A549 (cell line): ENCODE data around the gene PTPRD. TPM values are rescaled to one million over a fixed set of nuclear protein-coding genes. Genes with fewer than 3 reads are reported as not detected.

Experiments
- ATAC-seq, 2 experiments: fragments of 200-7000 bp in 1 of 2; fragments of >200 bp in 1 of 2; cut with Nextera tagmentation in 1 of 2; cut with Tn5 transposase in 1 of 2; 3 replicates each; pipeline versions ENCODE4 v1.8.0 to v1.9.1; 2018 to 2020; ENCODE audit warnings: mild to moderate bottlenecking in 1 of 2, moderate library complexity in 1 of 2
- CTCF ChIA-PET: fragments of 300-600 bp; sonication (Branson Sonifier 250); formaldehyde crosslinking; extraction: SDS; loops from one replicate; lab custom pipeline; 2021; ENCODE audit warnings: antibody characterized with exemption, inconsistent platforms; lab: Yijun Ruan, JAX
- POLR2A ChIA-PET: fragments of 350-600 bp; formaldehyde crosslinking; extraction: SDS; loops from one replicate; lab custom pipeline; 2021; ENCODE audit warnings: antibody characterized with exemption, inconsistent platforms; lab: Yijun Ruan, JAX
- DNase-seq, 2 experiments: peaks; one replicate each; pipeline versions ENCODE4 v3.0.0 to v3.0.0-alpha.2; 2011 to 2016; ENCODE audit warnings: low read depth in 1 of 2, low spot score in 1 of 2
- FAIRE-seq: peaks from 2 replicates; lab custom pipeline; 2011; peaks lifted over from hg19 to GRCh38; lab: Jason Lieb, UNC
- H3K27ac ChIP-seq, 2 experiments: fragments of >200 bp; sonication (Bioruptor Twin); formaldehyde crosslinking; 3 replicates each; pipeline ENCODE4 v1.5.1; 2016 to 2017
- H3K4me1 ChIP-seq: fragments of >200 bp; sonication (Bioruptor Twin); formaldehyde crosslinking; 3 replicates; pipeline ENCODE4 v1.6.1; 2016
- H3K4me2 ChIP-seq: fragments of >200 bp; sonication (Bioruptor Twin); formaldehyde crosslinking; 3 replicates; pipeline ENCODE4 v1.6.1; 2016
- H3K4me3 ChIP-seq: fragments of >200 bp; sonication (Bioruptor Twin); formaldehyde crosslinking; 3 replicates; pipeline ENCODE4 v1.5.1; 2016
- H3K9me3 ChIP-seq: fragments of >200 bp; sonication (Bioruptor Twin); formaldehyde crosslinking; 3 replicates; pipeline ENCODE4 v1.6.1; 2016
- CBX2 ChIP-seq: fragments of 200-600 bp; sonication (generic); IDR thresholded peaks from 2 replicates; pipeline ENCODE4 v1.6.1; 2016; ENCODE audit warnings: low read depth, mild to moderate bottlenecking, borderline replicate concordance
- CHD4 ChIP-seq: fragments of 200-600 bp; sonication (generic); IDR thresholded peaks from 2 replicates; pipeline ENCODE4 v1.6.1; 2016; ENCODE audit warnings: antibody characterized with exemption, mild to moderate bottlenecking, borderline replicate concordance
- E2F6 ChIP-seq: IDR thresholded peaks from 2 replicates; pipeline ENCODE4 v1.6.1; 2012; ENCODE audit warnings: low read depth, borderline replicate concordance
- EHF ChIP-seq: fragments of 250-450 bp; sonication (Bioruptor Pico); IDR thresholded peaks from 2 replicates; pipeline ENCODE4 v1.5.0; 2020; ENCODE audit warnings: mild to moderate bottlenecking
- EP300 ChIP-seq, 2 experiments: fragments of >200 bp; sonication (Bioruptor Twin); formaldehyde crosslinking; IDR thresholded peaks; 2 replicates in 1 of 2; 3 replicates in 1 of 2; pipeline ENCODE4 v1.6.1; 2016 to 2017
- FOSB ChIP-seq: fragments of 250-450 bp; sonication (Bioruptor Pico); IDR thresholded peaks from 2 replicates; pipeline ENCODE4 v1.5.0; 2020; ENCODE audit warnings: mild to moderate bottlenecking, moderate library complexity
- GATA3 ChIP-seq: IDR thresholded peaks from 2 replicates; pipeline ENCODE4 v1.6.1; 2012; ENCODE audit warnings: borderline replicate concordance
- HDAC2 ChIP-seq: fragments of 200-600 bp; sonication (generic); IDR thresholded peaks from 2 replicates; pipeline ENCODE4 v1.6.1; 2016
- HEYL ChIP-seq: fragments of 250-450 bp; sonication (Bioruptor Pico); IDR thresholded peaks from 2 replicates; pipeline ENCODE4 v1.8.0; 2021; ENCODE audit warnings: mild to moderate bottlenecking, moderate library complexity
- HMGXB4 ChIP-seq: fragments of 250-450 bp; sonication (Bioruptor Pico); IDR thresholded peaks from 2 replicates; pipeline ENCODE4 v1.5.0; 2021; ENCODE audit warnings: mild to moderate bottlenecking, moderate library complexity, borderline replicate concordance
- HOXA7 ChIP-seq: fragments of 250-450 bp; sonication (Bioruptor Pico); IDR thresholded peaks from 2 replicates; pipeline ENCODE4 v1.5.0; 2020; ENCODE audit warnings: mild to moderate bottlenecking, moderate library complexity
- HOXB13 ChIP-seq: fragments of 250-450 bp; sonication (Bioruptor Pico); IDR thresholded peaks from 2 replicates; pipeline ENCODE4 v1.5.0; 2020; ENCODE audit warnings: low read depth, mild to moderate bottlenecking, moderate library complexity
- HOXB5 ChIP-seq: fragments of 250-450 bp; sonication (Bioruptor Pico); IDR thresholded peaks from 2 replicates; pipeline ENCODE4 v1.5.0; 2020; ENCODE audit warnings: mild to moderate bottlenecking, moderate library complexity
- JUNB ChIP-seq: fragments of >200 bp; sonication (Bioruptor Twin); formaldehyde crosslinking; IDR thresholded peaks from 2 replicates; pipeline ENCODE4 v1.6.1; 2016
- MAX ChIP-seq: IDR thresholded peaks from 2 replicates; pipeline ENCODE4 v1.6.1; 2012
- MAZ ChIP-seq: fragments of 150-350 bp; IDR thresholded peaks from 2 replicates; pipeline ENCODE4 v1.6.1; 2014; ENCODE audit warnings: antibody characterized with exemption, low read depth, low read length, borderline replicate concordance
- MYC ChIP-seq: IDR thresholded peaks from 2 replicates; pipeline ENCODE4 v1.6.1; 2012; ENCODE audit warnings: mild to moderate bottlenecking, inconsistent platforms, low read length, improper control_type of control experiment, borderline replicate concordance
- NR3C1 ChIP-seq: fragments of >200 bp; sonication (Bioruptor Twin); formaldehyde crosslinking; IDR thresholded peaks from 3 replicates; pipeline ENCODE4 v1.6.1; 2017
- PHF8 ChIP-seq: fragments of 200-600 bp; sonication (generic); IDR thresholded peaks from 2 replicates; pipeline ENCODE4 v1.6.1; 2016; ENCODE audit warnings: low read depth, mild to moderate bottlenecking, antibody characterized with exemption, moderate library complexity, borderline replicate concordance
- RARB ChIP-seq: fragments of 250-450 bp; sonication (Bioruptor Pico); IDR thresholded peaks from 2 replicates; pipeline ENCODE4 v1.8.0; 2021; ENCODE audit warnings: mild to moderate bottlenecking, moderate library complexity
- RNF2 ChIP-seq: fragments of 200-600 bp; sonication (generic); IDR thresholded peaks from 2 replicates; pipeline ENCODE4 v1.6.1; 2016; ENCODE audit warnings: low read depth, mild to moderate bottlenecking, antibody characterized with exemption, moderate library complexity, borderline replicate concordance
- SMC3 ChIP-seq: fragments of >200 bp; sonication (Bioruptor Twin); formaldehyde crosslinking; IDR thresholded peaks from 3 replicates; pipeline ENCODE4 v1.6.1; 2018; ENCODE audit warnings: inconsistent platforms
- SREBF2 ChIP-seq: fragments of 450-650 bp; IDR thresholded peaks from 2 replicates; pipeline ENCODE4 v1.6.1; 2014; ENCODE audit warnings: mild to moderate bottlenecking, moderate library complexity
- TFCP2L1 ChIP-seq: fragments of 250-450 bp; sonication (Bioruptor Pico); IDR thresholded peaks from 2 replicates; pipeline ENCODE4 v1.5.0; 2021; ENCODE audit warnings: mild to moderate bottlenecking
- TP53 ChIP-seq: fragments of 250-450 bp; sonication (Bioruptor Pico); IDR thresholded peaks from 2 replicates; pipeline ENCODE4 v1.5.0; 2021; ENCODE audit warnings: mild to moderate bottlenecking, moderate library complexity
- USF2 ChIP-seq: fragments of 450-650 bp; IDR thresholded peaks from 2 replicates; pipeline ENCODE4 v1.6.1; 2014; ENCODE audit warnings: antibody characterized with exemption
- ZC3H11A ChIP-seq: fragments of 450-650 bp; IDR thresholded peaks from 2 replicates; pipeline ENCODE4 v1.6.1; 2014; ENCODE audit warnings: antibody characterized with exemption, mild to moderate bottlenecking
- ZFP36 ChIP-seq: fragments of 450-650 bp; IDR thresholded peaks from 2 replicates; pipeline ENCODE4 v1.6.1; 2014; ENCODE audit warnings: borderline replicate concordance; ENCODE audit not compliant: partially characterized antibody
- ZNF302 ChIP-seq: fragments of 250-450 bp; sonication (Bioruptor Pico); IDR thresholded peaks from 2 replicates; pipeline ENCODE4 v1.9.0; 2021; ENCODE audit warnings: inconsistent platforms, mild to moderate bottlenecking, moderate library complexity
- WGBS: methylation state at CpG from one replicate; pipeline ENCODE4 v1.1.6; 2017; ENCODE audit errors: missing lambda C conversion rate; 5-methylcytosine and 5-hydroxymethylcytosine counted together
- polyA plus RNA-seq, 4 experiments: library from polyadenylated mRNA; depleted of rRNA in 3 of 4; stranded (reverse); fragments of >200 nt; fragmentation: RNase III in 1 of 4; extraction: RNeasy Plus Mini Kit Qiagen cat#74134 plus additional on column Dnase treatment in 1 of 4; gene quantifications; 2 replicates in 3 of 4; 3 replicates in 1 of 4; pipeline ENCODE4 v1.2.3, GENCODE V29; 2011 to 2017

The PTPRD gene
- polyA plus RNA-seq, 2 of the 4 experiments (the other 2 are of a cell fraction): 0.39 to 1.3 TPM

GRCh38 chr9:9108641-9109040, 1504.2 kb downstream of the PTPRD start:
- WGBS: 2% methylated on average over 3 of the region's 3 CpGs
- Histone ChIP-seq H3K4me1 (no peaks in the 10 kb centered on the region), H3K9me3 (no peaks in the 10 kb centered on the region; the same call in 2 of the 3 replicates)
- CTCF ChIA-PET: no interaction called here
- FAIRE-seq (no peak), DNase-seq (no peak)
- TF ChIP-seq HOXA7 (CRISPR knock-in tag) (no peak), HEYL (CRISPR knock-in tag) (no peak), HOXB13 (CRISPR knock-in tag) (no peak)
- TF ChIP-seq, all 56 proteins: peak for 0
- H3K4me3 ChIP-seq: no peak overlapping the region
- ATAC-seq: no peak
- POLR2A ChIA-PET: no interaction called here
- no peak overlapping the region for H3K4me2 ChIP-seq
- H3K27ac ChIP-seq: no peak overlapping the region

GRCh38 chr9:9102295-9102694, 1510.5 kb downstream of the PTPRD start:
- CTCF ChIA-PET: no interaction called here
- H3K4me2 ChIP-seq: no peak overlapping the region
- no peak for DNase-seq
- H3K4me3 ChIP-seq: no peak overlapping the region
- no peak for ATAC-seq
- 0 out of 3 replicates have a peak, but pooled peaks cover 3% of the 10 kb centered on the region for H3K9me3 ChIP-seq
- POLR2A ChIA-PET: no interaction called here
- H3K4me1 ChIP-seq: no peaks in the 10 kb centered on the region
- 1% methylated on average over 7 of the region's 7 CpGs for WGBS
- no peak for FAIRE-seq
- H3K27ac ChIP-seq: no peak overlapping the region
- TF ChIP-seq MYC (no peak), GATA3 (no peak), RARB (CRISPR knock-in tag) (no peak), ZC3H11A (no peak), PHF8 (no peak), NR3C1 (no peak), TFCP2L1 (no peak), TP53 (CRISPR knock-in tag) (no peak), USF2 (no peak), MAZ (no peak), EP300 (IDR thresholded peaks at IDR 0.05) (no peak), SREBF2 (no peak), SMC3 (no peak), HDAC2 (no peak)

GRCh38 chr9:9100070-9100469, 1512.7 kb downstream of the PTPRD start:
- H3K4me3 ChIP-seq: no peak overlapping the region
- 0 out of 3 replicates have a peak, but pooled peaks cover 3% of the 10 kb centered on the region for H3K9me3 ChIP-seq
- ATAC-seq (no peak), FAIRE-seq (no peak), DNase-seq (no peak)
- TF ChIP-seq CBX2: no peak
- no peak for TF ChIP-seq USF2
- TF ChIP-seq MAZ: no peak
- no peak for TF ChIP-seq HOXA7 (CRISPR knock-in tag)
- no peak for TF ChIP-seq HMGXB4 (CRISPR knock-in tag)
- TF ChIP-seq EHF (CRISPR knock-in tag): no peak
- no peak for TF ChIP-seq JUNB
- no peak for TF ChIP-seq HDAC2
- no peak for TF ChIP-seq ZNF302 (CRISPR knock-in tag)
- no peak for TF ChIP-seq RNF2
- TF ChIP-seq NR3C1: no peak
- TF ChIP-seq E2F6: no peak
- no peak for TF ChIP-seq CHD4
- TF ChIP-seq TP53 (CRISPR knock-in tag): no peak
- TF ChIP-seq FOSB (CRISPR knock-in tag): no peak
- no peak for TF ChIP-seq MAX
- TF ChIP-seq HOXB5: no peak
- TF ChIP-seq TFCP2L1: no peak
- TF ChIP-seq ZFP36: no peak
- POLR2A ChIA-PET: no interaction called here
- CTCF ChIA-PET: no interaction called here
- no peak overlapping the region for H3K4me2 ChIP-seq
- H3K27ac ChIP-seq: no peak overlapping the region
- H3K4me1 ChIP-seq: no peaks in the 10 kb centered on the region
